ENCODE data around the gene PIANP.

DNA sequence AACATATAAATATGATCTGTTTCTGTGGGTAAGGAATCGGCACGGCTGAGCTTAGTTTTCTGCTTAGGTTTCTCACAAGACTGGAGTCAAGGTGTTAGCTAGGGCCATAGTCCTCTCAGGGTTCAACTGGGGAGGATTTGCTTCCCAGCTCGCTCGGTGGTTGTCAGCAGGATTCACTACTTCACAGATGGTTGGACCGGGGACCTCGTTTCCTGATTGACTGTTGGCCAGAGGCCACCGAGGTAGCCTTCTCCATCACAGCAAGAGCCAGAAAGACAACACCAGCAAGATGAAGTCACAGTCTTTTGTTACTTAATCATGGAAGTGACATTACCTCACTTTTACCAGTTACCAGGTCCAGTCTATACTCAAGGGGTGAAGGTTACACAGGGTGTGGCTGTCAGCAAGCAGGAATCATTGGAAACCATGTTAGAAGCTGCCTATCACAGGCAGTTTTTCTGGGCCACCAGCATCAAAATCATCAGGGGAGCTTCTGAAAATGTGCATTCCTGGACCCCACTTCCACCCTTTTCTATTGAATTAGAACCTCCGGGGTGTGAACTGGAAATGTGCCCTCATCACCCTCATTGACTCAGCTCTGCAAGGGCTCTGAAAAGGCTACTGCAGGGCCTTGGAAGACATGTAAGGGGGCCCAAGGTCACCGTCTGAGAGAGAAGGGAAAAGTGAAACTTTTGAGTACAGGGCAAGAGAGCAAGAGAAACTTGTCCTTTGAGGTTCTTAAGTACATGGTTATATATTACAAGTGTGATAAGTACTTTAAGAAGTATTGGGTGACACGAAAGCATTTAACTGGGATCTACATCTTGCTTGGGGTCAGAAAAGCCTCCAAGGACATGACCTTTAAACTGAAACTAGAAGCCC, 34.1 kb upstream of the PIANP start:
- TF ChIP-seq, protein P1, sequence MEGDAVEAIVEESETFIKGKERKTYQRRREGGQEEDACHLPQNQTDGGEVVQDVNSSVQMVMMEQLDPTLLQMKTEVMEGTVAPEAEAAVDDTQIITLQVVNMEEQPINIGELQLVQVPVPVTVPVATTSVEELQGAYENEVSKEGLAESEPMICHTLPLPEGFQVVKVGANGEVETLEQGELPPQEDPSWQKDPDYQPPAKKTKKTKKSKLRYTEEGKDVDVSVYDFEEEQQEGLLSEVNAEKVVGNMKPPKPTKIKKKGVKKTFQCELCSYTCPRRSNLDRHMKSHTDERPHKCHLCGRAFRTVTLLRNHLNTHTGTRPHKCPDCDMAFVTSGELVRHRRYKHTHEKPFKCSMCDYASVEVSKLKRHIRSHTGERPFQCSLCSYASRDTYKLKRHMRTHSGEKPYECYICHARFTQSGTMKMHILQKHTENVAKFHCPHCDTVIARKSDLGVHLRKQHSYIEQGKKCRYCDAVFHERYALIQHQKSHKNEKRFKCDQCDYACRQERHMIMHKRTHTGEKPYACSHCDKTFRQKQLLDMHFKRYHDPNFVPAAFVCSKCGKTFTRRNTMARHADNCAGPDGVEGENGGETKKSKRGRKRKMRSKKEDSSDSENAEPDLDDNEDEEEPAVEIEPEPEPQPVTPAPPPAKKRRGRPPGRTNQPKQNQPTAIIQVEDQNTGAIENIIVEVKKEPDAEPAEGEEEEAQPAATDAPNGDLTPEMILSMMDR (IDR thresholded peaks at IDR 0.05; ENCODE audit: low read depth, low read length), result no peak
- TF ChIP-seq MYC (IDR thresholded peaks at IDR 0.05; ENCODE audit: low read depth, low read length) (no peak), POLR2A (IDR thresholded peaks at IDR 0.05; ENCODE audit: extremely low read depth, insufficient read length) (no peak)
